ENCODE measurements around the gene SPDL1.
"Not testable (repeated sequence)": the region's sequence is repeated elsewhere in the genome, so short reads cannot be mapped to it uniquely, and the experiment has no call there.

The SPDL1 gene

GRCh38 chr5:169574134-169574646 is 9.4 kb upstream of the SPDL1 start:
- no peak for DNase-seq

- DNase-seq: no peak
Measured at GRCh38 chr5:169576181-169576598, 7.4 kb upstream of the SPDL1 start.

- no peak for DNase-seq
Measured at GRCh38 chr5:169577951-169578350, 5.6 kb upstream of the SPDL1 start.

GRCh38 chr5:169580964-169581363 is 2.6 kb upstream of the SPDL1 start:
- DNase-seq: no peak

- DNase-seq: peak; percentile 75
Measured at GRCh38 chr5:169581580-169582227, 1.9 kb upstream of the SPDL1 start.

GRCh38 chr5:169583101-169583423 is 511 bp upstream of the SPDL1 start:
- no peak for DNase-seq

- no peak for DNase-seq
Measured at GRCh38 chr5:169584998-169585451, 1.5 kb downstream of the SPDL1 start.

- DNase-seq: no peak
Measured at GRCh38 chr5:169590602-169591001, 7.0 kb downstream of the SPDL1 start.

GRCh38 chr5:169591636-169592035 is 8.1 kb downstream of the SPDL1 start:
- no peak for DNase-seq

GRCh38 chr5:169592937-169593650 is 9.5 kb downstream of the SPDL1 start:
- no peak for DNase-seq

- no peak for DNase-seq
Measured at GRCh38 chr5:169595172-169595820, 11.7 kb downstream of the SPDL1 start.

- DNase-seq: no peak
Measured at GRCh38 chr5:169599451-169599850, 15.9 kb downstream of the SPDL1 start.

GRCh38 chr5:169602535-169602934 is 19.0 kb downstream of the SPDL1 start:
- DNase-seq: no peak

- peak; percentile 17 for DNase-seq
Measured at GRCh38 chr5:169606279-169606678, 22.7 kb downstream of the SPDL1 start.

GRCh38 chr5:169607882-169608281 is 24.3 kb downstream of the SPDL1 start:
- no peak for DNase-seq

- DNase-seq: no peak
Measured at GRCh38 chr5:169609716-169610115, 26.1 kb downstream of the SPDL1 start.

- no peak for DNase-seq
Measured at GRCh38 chr5:169610606-169611005, 27.0 kb downstream of the SPDL1 start.

- no peak for DNase-seq
Measured at GRCh38 chr5:169615561-169615960, 32.0 kb downstream of the SPDL1 start.

- DNase-seq: not testable (repeated sequence)
Measured at GRCh38 chr5:169624307-169624706, 40.7 kb downstream of the SPDL1 start.

GRCh38 chr5:169626779-169627178 is 43.2 kb downstream of the SPDL1 start:
- no peak for DNase-seq

- no peak for DNase-seq
Measured at GRCh38 chr5:169627551-169627950, 44.0 kb downstream of the SPDL1 start.

GRCh38 chr5:169628892-169629291 is 45.3 kb downstream of the SPDL1 start:
- DNase-seq: no peak

GRCh38 chr5:169629847-169630548 is 46.4 kb downstream of the SPDL1 start:
- peak; percentile 36 for DNase-seq
